ENCODE results near the gene OSBPL10.

- no peak for TF ChIP-seq CTCF (IDR thresholded peaks at IDR 0.05; ENCODE audit: low read length)
- TF ChIP-seq EZH2 (IDR thresholded peaks at IDR 0.05; ENCODE audit: borderline replicate concordance, low read length), result no peak
These were observed 118.3 kb downstream of the OSBPL10 start for GRCh38 chr3:31862666-31863279.

Measured in OCI-LY1 (cell line).